ENCODE data around the gene ACSM6. TPM values are rescaled to one million over a fixed set of nuclear protein-coding genes. Genes with fewer than 3 reads are reported as not detected.

The ACSM6 gene
- total and polyA plus RNA-seq, 2 donors (not counting 3 experiments of a cell fraction or from before 2014, with no cell fraction given): not detected

DNA sequence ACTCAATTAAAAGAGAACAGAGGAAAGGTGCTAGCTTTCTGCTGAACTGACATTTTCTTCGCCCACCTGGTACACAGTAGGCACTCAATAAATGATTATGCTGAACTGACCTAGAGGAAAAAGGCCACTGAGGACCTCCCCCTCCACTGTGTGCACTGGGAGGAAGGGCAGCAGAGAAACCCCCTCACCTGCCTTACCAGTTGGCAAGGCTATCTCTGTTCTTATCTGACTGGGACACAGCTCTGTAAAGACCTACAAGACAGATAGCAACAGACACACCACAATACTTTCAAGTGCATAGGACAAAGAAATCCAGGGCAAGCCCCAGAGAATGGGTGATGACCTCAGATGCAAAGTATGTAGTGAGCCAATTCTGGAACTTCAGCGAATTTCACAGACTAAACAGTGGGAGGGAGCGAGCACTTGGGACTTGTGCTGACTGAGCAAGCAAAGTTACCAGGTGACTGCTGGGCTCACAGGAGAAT lies 66.4 kb downstream of the ACSM6 start:
- no peaks in the 10 kb centered on the region for H3K9me1 ChIP-seq (replicated peaks; ENCODE audit: control insufficient read depth, extremely low read depth, insufficient read depth, low read length)
- H3K9me3 ChIP-seq (replicated peaks; ENCODE audit: control insufficient read depth, insufficient read depth, low read length): no peaks in the 10 kb centered on the region
- intact Hi-C loops (cut with micrococcal nuclease): no loop called here
- no peak overlapping the region for H3K9ac ChIP-seq (replicated peaks; ENCODE audit: extremely low read depth, insufficient read depth, low read length)
- CTCF ChIA-PET: interaction anchor here (0.6 to 1.7 kb wide), 5 partner anchors 8 to 17 kb away, joined by 3 to 9 read pairs (median 3); no protein-coding TSS in a partner anchor
- FAIRE-seq (no peak), DNase-seq (ENCODE audit: low read depth, low spot score) (peak; percentile 37)
- dilution Hi-C loops (cut with MboI; ENCODE audit: extremely low pct_ligation_motif_present, low sequenced_read_pairs): no loop called here
- TF ChIP-seq MYC (IDR thresholded peaks at IDR 0.05; ENCODE audit: low read depth, low read length) (no peak), JUN (IDR thresholded peaks at IDR 0.05; ENCODE audit: borderline replicate concordance, insufficient read depth, insufficient read length, low read depth) (peak; percentile 26), GATA2 (IDR thresholded peaks at IDR 0.05; ENCODE audit: insufficient read depth, insufficient read length, low read depth, low read length) (no peak), POLR2AphosphoS5 (IDR thresholded peaks at IDR 0.05; ENCODE audit: insufficient read depth, low read depth, low read length) (no peak), POLR2A (IDR thresholded peaks at IDR 0.05; ENCODE audit: low read depth, low read length) (no peak), FOS (IDR thresholded peaks at IDR 0.05; ENCODE audit: borderline replicate concordance, insufficient read depth, low read length) (no peak)
- no peak overlapping the region for H3K4me2 ChIP-seq (ENCODE audit: insufficient read depth, low read length)
- peaks cover 0 to 10% of the 10 kb centered on the region in 2 experiments for H3K36me3 ChIP-seq (ENCODE audit: control insufficient read depth in 2 of 2, extremely low read depth in 1 of 2, insufficient read depth in 2 of 2, low read length in 2 of 2)
- peak overlapping the region; percentile 28 for H3K27ac ChIP-seq (ENCODE audit: insufficient read depth, low read depth, low read length)
- H3K4me1 ChIP-seq (ENCODE audit: control insufficient read depth, extremely low read depth, insufficient read depth, low read length): peaks cover 8% of the 10 kb centered on the region
- no peaks in the 10 kb centered on the region for H4K20me1 ChIP-seq (replicated peaks; ENCODE audit: control insufficient read depth, extremely low read depth, insufficient read depth, low read length)
- no peak overlapping the region for H2AFZ ChIP-seq (ENCODE audit: low read depth, low read length)
- BruUV-seq (replicated peaks): no TSS peak
- H3K79me2 ChIP-seq (ENCODE audit: control insufficient read depth, insufficient read depth, low read length): peaks cover 2% of the 10 kb centered on the region
- H3K4me3 ChIP-seq (replicated peaks in 1 of 3; ENCODE audit: insufficient read depth in 1 of 3, low read depth in 1 of 3, low read length in 3 of 3): no peak overlapping the region
- POLR2A ChIA-PET: no interaction called here
- no peaks in the 10 kb centered on the region for H3K27me3 ChIP-seq (ENCODE audit: control insufficient read depth in 2 of 2, insufficient read depth in 2 of 2, low read length in 2 of 2)

DNA sequence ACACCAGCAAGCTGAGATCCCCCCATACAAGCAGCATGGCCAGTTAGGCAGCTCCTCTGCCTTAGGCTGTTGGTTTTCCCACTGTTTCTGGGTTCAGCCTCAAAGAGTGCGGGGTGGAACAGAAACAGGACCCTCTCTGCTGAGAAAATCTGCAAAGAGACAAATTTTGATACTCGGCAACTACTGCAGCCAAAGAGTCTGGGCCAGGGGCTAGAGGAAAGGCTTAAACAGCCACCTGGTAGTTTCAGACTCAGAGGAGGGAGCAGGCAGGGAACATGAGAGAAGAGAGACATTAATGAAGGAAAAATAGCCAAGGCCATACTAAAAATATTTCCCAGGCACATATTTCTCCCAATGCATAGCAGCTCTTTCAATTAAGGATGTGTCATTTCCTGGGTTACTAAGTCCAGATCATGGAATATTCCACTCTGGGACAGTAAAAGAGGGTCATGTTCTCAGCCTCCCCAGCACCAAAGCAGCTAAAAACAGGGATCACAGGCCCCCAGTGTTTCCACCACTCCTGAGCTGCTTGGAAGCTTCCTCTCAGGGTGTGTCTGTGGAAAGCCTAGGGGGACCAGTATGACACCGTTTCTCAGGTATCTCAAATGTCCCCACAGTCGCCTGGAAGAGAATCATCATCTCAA lies 67.0 kb downstream of the ACSM6 start:
- H3K36me3 ChIP-seq (ENCODE audit: control insufficient read depth in 2 of 2, extremely low read depth in 1 of 2, insufficient read depth in 2 of 2, low read length in 2 of 2): peaks cover 0 to 10% of the 10 kb centered on the region in 2 experiments
- TF ChIP-seq EZH2 (IDR thresholded peaks at IDR 0.05; ENCODE audit: borderline replicate concordance, low read depth, low read length, severe bottlenecking): no peak
- no peak for TF ChIP-seq FOS (IDR thresholded peaks at IDR 0.05; ENCODE audit: borderline replicate concordance, insufficient read depth, low read length)
- TF ChIP-seq, protein P1, sequence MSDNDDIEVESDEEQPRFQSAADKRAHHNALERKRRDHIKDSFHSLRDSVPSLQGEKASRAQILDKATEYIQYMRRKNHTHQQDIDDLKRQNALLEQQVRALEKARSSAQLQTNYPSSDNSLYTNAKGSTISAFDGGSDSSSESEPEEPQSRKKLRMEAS (IDR thresholded peaks at IDR 0.05; ENCODE audit: insufficient read depth, insufficient read length): no peak
- TF ChIP-seq GATA2 (IDR thresholded peaks at IDR 0.05; ENCODE audit: insufficient read depth, insufficient read length, low read depth, low read length): no peak
- no peak for TF ChIP-seq POLR2A (IDR thresholded peaks at IDR 0.05; ENCODE audit: low read depth, low read length)
- no peak for TF ChIP-seq POLR2AphosphoS5 (IDR thresholded peaks at IDR 0.05; ENCODE audit: insufficient read depth, low read depth, low read length)
- TF ChIP-seq MYC (IDR thresholded peaks at IDR 0.05; ENCODE audit: low read depth, low read length): no peak
- TF ChIP-seq JUN (IDR thresholded peaks at IDR 0.05; ENCODE audit: borderline replicate concordance, insufficient read depth, insufficient read length, low read depth): no peak
- TF ChIP-seq, protein P2, sequence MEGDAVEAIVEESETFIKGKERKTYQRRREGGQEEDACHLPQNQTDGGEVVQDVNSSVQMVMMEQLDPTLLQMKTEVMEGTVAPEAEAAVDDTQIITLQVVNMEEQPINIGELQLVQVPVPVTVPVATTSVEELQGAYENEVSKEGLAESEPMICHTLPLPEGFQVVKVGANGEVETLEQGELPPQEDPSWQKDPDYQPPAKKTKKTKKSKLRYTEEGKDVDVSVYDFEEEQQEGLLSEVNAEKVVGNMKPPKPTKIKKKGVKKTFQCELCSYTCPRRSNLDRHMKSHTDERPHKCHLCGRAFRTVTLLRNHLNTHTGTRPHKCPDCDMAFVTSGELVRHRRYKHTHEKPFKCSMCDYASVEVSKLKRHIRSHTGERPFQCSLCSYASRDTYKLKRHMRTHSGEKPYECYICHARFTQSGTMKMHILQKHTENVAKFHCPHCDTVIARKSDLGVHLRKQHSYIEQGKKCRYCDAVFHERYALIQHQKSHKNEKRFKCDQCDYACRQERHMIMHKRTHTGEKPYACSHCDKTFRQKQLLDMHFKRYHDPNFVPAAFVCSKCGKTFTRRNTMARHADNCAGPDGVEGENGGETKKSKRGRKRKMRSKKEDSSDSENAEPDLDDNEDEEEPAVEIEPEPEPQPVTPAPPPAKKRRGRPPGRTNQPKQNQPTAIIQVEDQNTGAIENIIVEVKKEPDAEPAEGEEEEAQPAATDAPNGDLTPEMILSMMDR (IDR thresholded peaks at IDR 0.05; ENCODE audit: extremely low read depth in 1 of 2, insufficient read depth in 1 of 2, low read depth in 1 of 2, low read length in 2 of 2): no peak
- dilution Hi-C loops (cut with MboI; ENCODE audit: extremely low pct_ligation_motif_present, low sequenced_read_pairs): no loop called here
- no peak overlapping the region for H3K4me2 ChIP-seq (ENCODE audit: insufficient read depth, low read length)
- no peaks in the 10 kb centered on the region for H3K9me1 ChIP-seq (replicated peaks; ENCODE audit: control insufficient read depth, extremely low read depth, insufficient read depth, low read length)
- H2AFZ ChIP-seq (ENCODE audit: low read depth, low read length): no peak overlapping the region
- H4K20me1 ChIP-seq (replicated peaks; ENCODE audit: control insufficient read depth, extremely low read depth, insufficient read depth, low read length): no peaks in the 10 kb centered on the region
- no TSS peak for BruUV-seq (replicated peaks)
- ChIA-PET CTCF (interaction anchor here (0.6 to 1.7 kb wide), 5 partner anchors 9 to 102 kb away, joined by 3 to 9 read pairs (median 4); no protein-coding TSS in a partner anchor), POLR2A (no interaction called here)
- no peak overlapping the region for H3K9ac ChIP-seq (replicated peaks; ENCODE audit: extremely low read depth, insufficient read depth, low read length)
- H3K27ac ChIP-seq (ENCODE audit: insufficient read depth, low read depth, low read length): peak overlapping the region; percentile 24
- intact Hi-C loops (cut with micrococcal nuclease): no loop called here
- H3K27me3 ChIP-seq (ENCODE audit: control insufficient read depth in 2 of 2, insufficient read depth in 2 of 2, low read length in 2 of 2): no peaks in the 10 kb centered on the region
- H3K79me2 ChIP-seq (ENCODE audit: control insufficient read depth, insufficient read depth, low read length): no peaks in the 10 kb centered on the region
- H3K4me1 ChIP-seq (ENCODE audit: control insufficient read depth, extremely low read depth, insufficient read depth, low read length): peaks cover 8% of the 10 kb centered on the region
- DNase-seq (ENCODE audit: low read depth, low spot score) (no peak), FAIRE-seq (no peak)
- no peaks in the 10 kb centered on the region for H3K9me3 ChIP-seq (replicated peaks; ENCODE audit: control insufficient read depth, insufficient read depth, low read length)
- H3K4me3 ChIP-seq (replicated peaks in 1 of 3; ENCODE audit: insufficient read depth in 1 of 3, low read depth in 1 of 3, low read length in 3 of 3): no peak overlapping the region

Measured in endothelial cell of umbilical vein (primary cell).